Stimulated activated CD4-positive, alpha-beta T cell treated with anti-CD3 and anti-CD28 coated beads, Interleukin-12 subunit alpha, Interleukin-12 subunit beta, amount 100 ng/mL, for 48 hours (primary cell): ENCODE measurements around the gene TIMM10.

ENCODE experiments used
- DNase-seq, 3 donors: peaks; one replicate each; pipeline ENCODE4 v3.0.0-alpha.2; 2020; ENCODE audit warnings: low read depth in 2 of 3, low spot score in 1 of 3

Gene TIMM10

GRCh38 chr11:57484141-57484710 is 46.3 kb downstream of the TIMM10 start:
- no peak for DNase-seq

- DNase-seq = no peak
Observed at GRCh38 chr11:57483562-57483918, 47.0 kb downstream of the TIMM10 start.

GRCh38 chr11:57482782-57483561 is 47.6 kb downstream of the TIMM10 start:
- DNase-seq = peak; percentile 42 to 50 (median 50)

- no peak for DNase-seq
Observed at GRCh38 chr11:57481915-57482781, 48.4 kb downstream of the TIMM10 start.

- no peak for DNase-seq
Observed at GRCh38 chr11:57481315-57481714, 49.2 kb downstream of the TIMM10 start.

- peak; percentile 67 to 80 (median 70) for DNase-seq
Observed at GRCh38 chr11:57480409-57481137, 50.0 kb downstream of the TIMM10 start.

- no peak for DNase-seq
Observed at GRCh38 chr11:57479911-57480310, 50.6 kb downstream of the TIMM10 start.

- no peak for DNase-seq
Observed at GRCh38 chr11:57479021-57479663, 51.4 kb downstream of the TIMM10 start.
